ENCODE data around the gene GABBR2. TPM values are rescaled to one million over a fixed set of nuclear protein-coding genes. Genes with fewer than 3 reads are reported as not detected.

GABBR2 gene
- total RNA-seq, 1 experiment from 2014 or later, result 0.33 TPM

DNA sequence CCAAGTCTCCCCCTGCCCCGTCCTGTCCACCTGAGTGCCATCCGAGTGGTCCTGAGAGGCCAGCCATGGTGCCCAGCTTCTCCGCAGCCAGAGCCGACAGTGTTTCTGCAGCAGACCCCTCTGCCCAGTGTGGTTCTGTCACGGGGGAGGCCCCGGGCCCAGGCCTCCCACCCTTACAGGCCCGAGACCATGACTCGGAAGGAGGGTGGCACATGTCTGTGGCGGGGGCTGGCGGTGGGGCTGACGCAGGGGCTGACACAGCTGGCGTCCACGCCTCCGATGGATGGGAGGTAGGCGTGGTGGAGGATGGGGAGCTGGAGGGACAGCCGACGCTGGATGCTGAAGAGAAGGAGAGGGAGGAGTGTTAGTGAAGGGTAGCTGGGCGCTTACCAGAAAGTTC, 418.3 kb downstream of the GABBR2 start:
- BruUV-seq (replicated peaks), result no TSS peak
- no peak for DNase-seq
- Mint-ChIP-seq H3K9me3 (ENCODE audit: low read depth, unreplicated experiment) (no peaks in the 10 kb centered on the region), H3K4me3 (ENCODE audit: low read depth, unreplicated experiment) (no peak overlapping the region), H3K27ac (ENCODE audit: unreplicated experiment) (no peak overlapping the region), H3K4me1 (ENCODE audit: low read depth, unreplicated experiment) (no peaks in the 10 kb centered on the region), H3K36me3 (ENCODE audit: insufficient read depth, unreplicated experiment) (no peaks in the 10 kb centered on the region), H3K27me3 (ENCODE audit: unreplicated experiment) (peaks cover 21% of the 10 kb centered on the region)
- no peak for TF ChIP-seq CTCF (IDR thresholded peaks at IDR 0.05; ENCODE audit: unreplicated experiment)
- intact Hi-C loops (cut with micrococcal nuclease; ENCODE audit: unreplicated experiment), result no loop called here
- CTCF ChIA-PET, result interaction anchor here (0.7 kb wide), 1 partner anchor 315 kb away, joined by 3 read pairs; no protein-coding TSS in a partner anchor

DNA sequence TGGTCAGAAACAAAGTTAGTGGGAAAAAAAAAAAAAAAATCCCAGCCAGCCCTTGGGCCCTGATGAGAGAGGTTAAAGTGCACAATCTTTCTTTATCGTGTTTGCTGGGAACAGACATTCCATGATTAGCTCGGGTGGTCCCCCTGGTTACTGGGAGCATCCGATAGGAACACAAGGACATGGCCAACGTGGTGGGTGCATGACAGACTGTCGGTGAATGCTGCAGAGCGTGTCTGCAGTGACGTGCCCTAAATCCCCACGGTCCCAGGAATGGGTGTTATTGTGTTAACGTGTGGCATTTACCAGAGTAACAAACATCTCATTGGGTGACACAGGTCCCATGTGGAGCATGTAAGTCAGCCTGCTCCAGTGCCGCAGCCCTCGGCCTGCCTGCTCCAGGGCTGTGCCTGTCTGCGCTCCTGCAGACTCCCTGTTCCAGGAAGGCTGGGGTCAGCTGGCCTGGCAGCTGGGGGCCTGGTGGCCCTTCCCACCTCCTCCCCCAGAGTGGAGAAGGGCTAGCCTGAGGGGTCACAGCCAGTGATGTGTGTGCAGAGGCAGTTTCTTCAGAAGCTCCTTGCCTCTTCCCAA, 419.0 kb downstream of the GABBR2 start:
- no peak for TF ChIP-seq CTCF (IDR thresholded peaks at IDR 0.05; ENCODE audit: unreplicated experiment)
- BruUV-seq (replicated peaks), result no TSS peak
- no peaks in the 10 kb centered on the region for H3K4me1 Mint-ChIP-seq (ENCODE audit: low read depth, unreplicated experiment)
- peaks cover 21% of the 10 kb centered on the region for H3K27me3 Mint-ChIP-seq (ENCODE audit: unreplicated experiment)
- H3K4me3 Mint-ChIP-seq (ENCODE audit: low read depth, unreplicated experiment), result no peak overlapping the region
- CTCF ChIA-PET, result no interaction called here
- intact Hi-C loops (cut with micrococcal nuclease; ENCODE audit: unreplicated experiment), result no loop called here
- no peak overlapping the region for H3K27ac Mint-ChIP-seq (ENCODE audit: unreplicated experiment)
- no peaks in the 10 kb centered on the region for H3K36me3 Mint-ChIP-seq (ENCODE audit: insufficient read depth, unreplicated experiment)
- no peak for DNase-seq
- H3K9me3 Mint-ChIP-seq (ENCODE audit: low read depth, unreplicated experiment), result no peaks in the 10 kb centered on the region

DNA sequence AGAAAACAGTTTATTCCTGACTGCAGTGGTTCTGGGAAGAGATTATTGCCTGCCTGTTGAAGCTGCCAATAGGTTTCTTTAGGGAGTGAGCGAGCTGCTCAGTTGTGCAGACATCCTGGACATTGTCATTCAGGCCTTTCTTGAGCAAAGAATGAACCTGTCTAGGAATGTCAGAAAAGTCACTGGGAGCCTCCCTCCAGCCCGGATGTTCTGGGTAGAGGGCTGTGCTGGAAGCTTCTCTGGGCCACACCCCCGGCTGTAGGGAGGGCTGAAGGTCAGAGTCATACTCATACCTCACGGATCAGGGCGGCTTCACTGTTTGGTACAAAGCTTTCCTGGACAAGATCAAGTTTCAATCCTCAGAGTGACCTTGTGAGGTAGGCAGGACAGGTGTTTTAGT, 419.9 kb downstream of the GABBR2 start:
- intact Hi-C loops (cut with micrococcal nuclease; ENCODE audit: unreplicated experiment), result no loop called here
- no peaks in the 10 kb centered on the region for H3K4me1 Mint-ChIP-seq (ENCODE audit: low read depth, unreplicated experiment)
- BruUV-seq (replicated peaks), result no TSS peak
- H3K9me3 Mint-ChIP-seq (ENCODE audit: low read depth, unreplicated experiment), result no peaks in the 10 kb centered on the region
- no peak for TF ChIP-seq CTCF (IDR thresholded peaks at IDR 0.05; ENCODE audit: unreplicated experiment)
- no peak overlapping the region for H3K4me3 Mint-ChIP-seq (ENCODE audit: low read depth, unreplicated experiment)
- CTCF ChIA-PET, result interaction anchor here (0.6 kb wide), 1 partner anchor 278 kb away, joined by 5 read pairs; no protein-coding TSS in a partner anchor
- DNase-seq, result peak; percentile 3
- H3K27ac Mint-ChIP-seq (ENCODE audit: unreplicated experiment), result no peak overlapping the region
- no peaks in the 10 kb centered on the region for H3K36me3 Mint-ChIP-seq (ENCODE audit: insufficient read depth, unreplicated experiment)
- H3K27me3 Mint-ChIP-seq (ENCODE audit: unreplicated experiment), result peaks cover 22% of the 10 kb centered on the region

DNA sequence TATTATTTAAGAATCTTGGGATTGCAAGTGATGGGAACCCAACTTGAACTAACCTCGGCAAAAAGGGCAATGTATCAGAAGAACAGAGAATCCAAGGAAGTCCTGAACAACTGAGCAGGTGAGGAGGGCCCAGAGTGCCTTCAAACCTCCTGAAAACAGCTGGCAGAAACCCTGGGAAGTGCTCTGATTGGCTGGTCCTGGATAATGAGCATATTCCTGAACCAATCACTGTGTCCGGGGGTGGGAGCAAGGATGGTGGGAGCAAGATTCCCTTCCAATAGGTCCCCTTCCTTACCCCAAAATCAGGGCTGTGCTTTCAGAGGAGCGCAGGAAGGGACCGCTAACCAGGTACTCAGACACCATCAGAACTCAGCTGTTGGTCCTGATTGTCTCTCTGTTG, 421.4 kb downstream of the GABBR2 start:
- BruUV-seq (replicated peaks), result no TSS peak
- TF ChIP-seq CTCF (IDR thresholded peaks at IDR 0.05; ENCODE audit: unreplicated experiment), result no peak
- Mint-ChIP-seq H3K4me1 (ENCODE audit: low read depth, unreplicated experiment) (peaks cover 8% of the 10 kb centered on the region), H3K27me3 (ENCODE audit: unreplicated experiment) (peaks cover 33% of the 10 kb centered on the region), H3K27ac (ENCODE audit: unreplicated experiment) (no peak overlapping the region), H3K9me3 (ENCODE audit: low read depth, unreplicated experiment) (no peaks in the 10 kb centered on the region), H3K4me3 (ENCODE audit: low read depth, unreplicated experiment) (no peak overlapping the region), H3K36me3 (ENCODE audit: insufficient read depth, unreplicated experiment) (no peaks in the 10 kb centered on the region)
- intact Hi-C loops (cut with micrococcal nuclease; ENCODE audit: unreplicated experiment), result no loop called here
- no peak for DNase-seq
- CTCF ChIA-PET, result no interaction called here
